ENCODE results near the gene CAPN10.
"Not testable (repeated sequence)": the region's sequence is repeated elsewhere in the genome, so short reads cannot be mapped to it uniquely, and the experiment has no call there.

CAPN10 gene

GRCh38 chr2:240613781-240614180 is 27.2 kb downstream of the CAPN10 start:
- CTCF ChIA-PET, result no interaction called here

GRCh38 chr2:240614391-240614790 is 27.9 kb downstream of the CAPN10 start:
- no peak overlapping the region for H3K27ac ChIP-seq (ENCODE audit: insufficient read depth in 1 of 2, low read depth in 1 of 2, low read length in 2 of 2, poor library complexity in 1 of 2, severe bottlenecking in 2 of 2)
- H3K4me3 ChIP-seq (ENCODE audit: control insufficient read depth in 1 of 7, extremely low read depth in 1 of 7, insufficient read depth in 4 of 7, low read depth in 2 of 7, low read length in 6 of 7), result no peak overlapping the region
- ChIA-PET CTCF (no interaction called here), POLR2A (no interaction called here)
- H3K4me1 ChIP-seq (ENCODE audit: control extremely low read depth in 1 of 4, control insufficient read depth in 4 of 4, insufficient read depth in 4 of 4, low read length in 3 of 4), result peaks cover 1 to 46% (median 24%) of the 10 kb centered on the region in 4 experiments
- H3K36me3 ChIP-seq (ENCODE audit: control insufficient read depth in 4 of 4, insufficient read depth in 4 of 4, low read length in 3 of 4), result no peaks in the 10 kb centered on the region
- WGBS (ENCODE audit: insufficient coverage), result 100% methylated on average over 5 of the region's 9 CpGs
- H3K27me3 ChIP-seq (replicated peaks in 2 of 5; ENCODE audit: control insufficient read depth in 4 of 5, insufficient read depth in 5 of 5, low read length in 4 of 5), result no peaks in the 10 kb centered on the region
- no peak for DNase-seq
- peaks cover 0 to 3% (median 0%) of the 10 kb centered on the region in 5 experiments for H3K9me3 ChIP-seq (ENCODE audit: control extremely low read depth in 1 of 5, control insufficient read depth in 4 of 5, insufficient read depth in 2 of 5, low read depth in 1 of 5, low read length in 4 of 5)

More at GRCh38 chr2:240613781-240614180, 27.2 kb downstream of the CAPN10 start:
- peaks cover 1 to 46% (median 24%) of the 10 kb centered on the region in 4 experiments for H3K4me1 ChIP-seq (ENCODE audit: control extremely low read depth in 1 of 4, control insufficient read depth in 4 of 4, insufficient read depth in 4 of 4, low read length in 3 of 4)
- no peak overlapping the region for H3K4me3 ChIP-seq (ENCODE audit: control insufficient read depth in 1 of 7, extremely low read depth in 1 of 7, insufficient read depth in 4 of 7, low read depth in 2 of 7, low read length in 6 of 7)
- no peaks in the 10 kb centered on the region for H3K36me3 ChIP-seq (ENCODE audit: control insufficient read depth in 4 of 4, insufficient read depth in 4 of 4, low read length in 3 of 4)
- no peak for DNase-seq
- POLR2A ChIA-PET, result no interaction called here
- H3K9me3 ChIP-seq (ENCODE audit: control extremely low read depth in 1 of 5, control insufficient read depth in 4 of 5, insufficient read depth in 2 of 5, low read depth in 1 of 5, low read length in 4 of 5), result peaks cover 0 to 3% (median 0%) of the 10 kb centered on the region in 5 experiments
- no peak overlapping the region for H3K27ac ChIP-seq (ENCODE audit: insufficient read depth in 1 of 2, low read depth in 1 of 2, low read length in 2 of 2, poor library complexity in 1 of 2, severe bottlenecking in 2 of 2)
- no peaks in the 10 kb centered on the region for H3K27me3 ChIP-seq (replicated peaks in 2 of 5; ENCODE audit: control insufficient read depth in 4 of 5, insufficient read depth in 5 of 5, low read length in 4 of 5)
- 98% methylated on average over 4 of the region's 4 CpGs for WGBS (ENCODE audit: insufficient coverage)

- no CpG with 5 or more reads among the region's 2 CpGs for WGBS (ENCODE audit: insufficient coverage)
- ChIA-PET CTCF (no interaction called here), POLR2A (no interaction called here)
- Histone ChIP-seq H3K27ac (ENCODE audit: insufficient read depth in 1 of 2, low read depth in 1 of 2, low read length in 2 of 2, poor library complexity in 1 of 2, severe bottlenecking in 2 of 2) (no peak overlapping the region), H3K9me3 (ENCODE audit: control extremely low read depth in 1 of 5, control insufficient read depth in 4 of 5, insufficient read depth in 2 of 5, low read depth in 1 of 5, low read length in 4 of 5) (peaks cover 0 to 3% (median 0%) of the 10 kb centered on the region in 5 experiments), H3K4me1 (ENCODE audit: control extremely low read depth in 1 of 4, control insufficient read depth in 4 of 4, insufficient read depth in 4 of 4, low read length in 3 of 4) (peaks cover 1 to 49% (median 28%) of the 10 kb centered on the region in 4 experiments), H3K36me3 (ENCODE audit: control insufficient read depth in 4 of 4, insufficient read depth in 4 of 4, low read length in 3 of 4) (no peaks in the 10 kb centered on the region), H3K4me3 (ENCODE audit: control insufficient read depth in 1 of 7, extremely low read depth in 1 of 7, insufficient read depth in 4 of 7, low read depth in 2 of 7, low read length in 6 of 7) (no peak overlapping the region), H3K27me3 (replicated peaks in 2 of 5; ENCODE audit: control insufficient read depth in 4 of 5, insufficient read depth in 5 of 5, low read length in 4 of 5) (no peaks in the 10 kb centered on the region)
- DNase-seq, result peak in 2 of 3 donors; percentile 39 to 60
Observed at GRCh38 chr2:240615396-240615795, 28.9 kb downstream of the CAPN10 start.

- CTCF ChIA-PET, result interaction anchor here (1.0 to 1.4 kb wide), 3 partner anchors 20 to 28 kb away, joined by 3 read pairs; no protein-coding TSS in a partner anchor
- Histone ChIP-seq H3K9me3 (ENCODE audit: control extremely low read depth in 1 of 5, control insufficient read depth in 4 of 5, insufficient read depth in 2 of 5, low read depth in 1 of 5, low read length in 4 of 5) (peaks cover 0 to 3% (median 0%) of the 10 kb centered on the region in 5 experiments), H3K36me3 (ENCODE audit: control insufficient read depth in 4 of 4, insufficient read depth in 4 of 4, low read length in 3 of 4) (no peaks in the 10 kb centered on the region), H3K27ac (ENCODE audit: insufficient read depth in 1 of 2, low read depth in 1 of 2, low read length in 2 of 2, poor library complexity in 1 of 2, severe bottlenecking in 2 of 2) (no peak overlapping the region), H3K27me3 (replicated peaks in 2 of 5; ENCODE audit: control insufficient read depth in 4 of 5, insufficient read depth in 5 of 5, low read length in 4 of 5) (no peaks in the 10 kb centered on the region), H3K4me1 (ENCODE audit: control extremely low read depth in 1 of 4, control insufficient read depth in 4 of 4, insufficient read depth in 4 of 4, low read length in 3 of 4) (peaks cover 1 to 55% (median 33%) of the 10 kb centered on the region in 4 experiments), H3K4me3 (ENCODE audit: control insufficient read depth in 1 of 7, extremely low read depth in 1 of 7, insufficient read depth in 4 of 7, low read depth in 2 of 7, low read length in 6 of 7) (peak overlapping the region in 1 of 7 experiments; percentile 5)
- 91% methylated on average over 17 of the region's 20 CpGs for WGBS (ENCODE audit: insufficient coverage)
- peak in 1 of 3 donors; percentile 35 for DNase-seq
- POLR2A ChIA-PET, result interaction anchor here (0.7 kb wide), 1 partner anchor 20 kb away, joined by 4 read pairs; no protein-coding TSS in a partner anchor
Observed at GRCh38 chr2:240615820-240616547, 29.4 kb downstream of the CAPN10 start.

DNA sequence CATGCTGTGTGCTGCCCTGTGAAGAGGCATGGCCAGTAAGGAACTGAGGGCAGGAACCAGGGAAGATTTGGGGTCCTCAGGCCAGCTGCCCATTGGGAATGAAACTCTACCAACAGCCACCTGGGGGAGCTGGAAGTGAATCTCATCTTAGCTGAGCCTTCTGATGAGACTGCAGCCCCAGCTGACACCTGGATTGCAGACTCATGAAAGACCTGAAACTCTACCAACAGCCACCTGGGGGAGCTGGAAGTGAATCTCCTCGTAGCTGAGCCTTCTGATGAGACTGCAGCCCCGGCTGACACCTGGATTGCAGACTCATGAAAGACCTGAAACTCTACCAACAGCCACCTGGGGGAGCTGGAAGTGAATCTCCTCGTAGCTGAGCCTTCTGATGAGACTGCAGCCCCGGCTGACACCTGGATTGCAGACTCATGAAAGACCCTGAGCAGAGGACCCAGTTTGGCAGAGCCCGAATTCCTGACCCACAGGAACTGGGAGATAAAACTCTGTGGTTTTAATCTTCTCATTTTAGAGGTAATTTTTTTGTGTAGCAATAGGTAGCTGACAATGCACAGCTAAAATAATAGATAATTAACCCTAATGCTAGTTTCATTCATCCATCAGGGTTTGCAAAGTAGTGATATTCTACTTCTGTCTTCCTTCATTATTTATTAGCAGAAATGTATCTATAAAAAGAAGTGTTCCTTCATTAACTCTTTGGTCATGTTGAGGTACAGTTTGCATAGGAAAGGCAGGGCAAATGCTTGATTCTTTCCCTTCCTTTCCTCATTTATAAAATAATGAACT is 30.5 kb downstream of the CAPN10 start:
- H3K27me3 ChIP-seq (replicated peaks in 2 of 5; ENCODE audit: control insufficient read depth in 4 of 5, insufficient read depth in 5 of 5, low read length in 4 of 5); POLR2A ChIA-PET; H3K36me3 ChIP-seq (ENCODE audit: control insufficient read depth in 4 of 4, insufficient read depth in 4 of 4, low read length in 3 of 4); H3K27ac ChIP-seq (ENCODE audit: insufficient read depth in 1 of 2, low read depth in 1 of 2, low read length in 2 of 2, poor library complexity in 1 of 2, severe bottlenecking in 2 of 2); H3K9me3 ChIP-seq (ENCODE audit: control extremely low read depth in 1 of 5, control insufficient read depth in 4 of 5, insufficient read depth in 2 of 5, low read depth in 1 of 5, low read length in 4 of 5); H3K4me3 ChIP-seq (ENCODE audit: control insufficient read depth in 1 of 7, extremely low read depth in 1 of 7, insufficient read depth in 4 of 7, low read depth in 2 of 7, low read length in 6 of 7): not testable (repeated sequence)
- WGBS (ENCODE audit: insufficient coverage), result no CpG with 5 or more reads among the region's 5 CpGs
- peaks cover 3 to 56% (median 34%) of the 10 kb centered on the region in 4 experiments for H3K4me1 ChIP-seq (ENCODE audit: control extremely low read depth in 1 of 4, control insufficient read depth in 4 of 4, insufficient read depth in 4 of 4, low read length in 3 of 4)
- CTCF ChIA-PET, result interaction anchor here (1.0 to 1.4 kb wide), 3 partner anchors 21 to 29 kb away, joined by 3 read pairs; no protein-coding TSS in a partner anchor
- DNase-seq, result peak in 1 of 3 donors; percentile 38

DNA sequence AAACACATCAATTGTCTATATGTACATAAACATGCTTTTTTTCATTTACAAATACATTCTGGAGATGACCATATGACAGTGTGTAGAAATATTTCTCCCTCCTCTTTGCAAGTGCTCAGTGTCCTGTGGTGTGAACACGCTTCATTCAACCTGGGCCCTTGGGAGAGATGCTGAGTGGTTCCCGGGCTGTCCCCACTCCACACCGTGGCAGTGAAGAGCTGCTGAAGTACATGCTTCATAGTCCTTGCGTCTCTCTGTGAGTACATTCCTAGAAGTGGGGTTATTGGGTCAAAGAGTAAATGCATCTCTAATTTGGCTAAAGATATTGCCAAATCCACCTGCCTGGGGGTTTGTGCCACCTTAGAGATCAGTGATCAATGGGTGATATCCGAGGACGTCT is 32.2 kb downstream of the CAPN10 start:
- ChIA-PET POLR2A (no interaction called here), CTCF (interaction anchor here (1.1 kb wide), 1 partner anchor 29 kb away, joined by 3 read pairs; no protein-coding TSS in a partner anchor)
- Histone ChIP-seq H3K27me3 (replicated peaks in 2 of 5; ENCODE audit: control insufficient read depth in 4 of 5, insufficient read depth in 5 of 5, low read length in 4 of 5) (no peaks in the 10 kb centered on the region), H3K9me3 (ENCODE audit: control extremely low read depth in 1 of 5, control insufficient read depth in 4 of 5, insufficient read depth in 2 of 5, low read depth in 1 of 5, low read length in 4 of 5) (peaks cover 0 to 3% (median 0%) of the 10 kb centered on the region in 5 experiments), H3K36me3 (ENCODE audit: control insufficient read depth in 4 of 4, insufficient read depth in 4 of 4, low read length in 3 of 4) (no peaks in the 10 kb centered on the region), H3K4me1 (ENCODE audit: control extremely low read depth in 1 of 4, control insufficient read depth in 4 of 4, insufficient read depth in 4 of 4, low read length in 3 of 4) (peaks cover 6 to 57% (median 38%) of the 10 kb centered on the region in 4 experiments), H3K4me3 (ENCODE audit: control insufficient read depth in 1 of 7, extremely low read depth in 1 of 7, insufficient read depth in 4 of 7, low read depth in 2 of 7, low read length in 6 of 7) (no peak overlapping the region), H3K27ac (ENCODE audit: insufficient read depth in 1 of 2, low read depth in 1 of 2, low read length in 2 of 2, poor library complexity in 1 of 2, severe bottlenecking in 2 of 2) (no peak overlapping the region)
- WGBS (ENCODE audit: insufficient coverage), result 93% methylated on average over 5 of the region's 6 CpGs
- DNase-seq, result no peak

Measured in common myeloid progenitor, CD34-positive (primary cell).